Progenitor cell of endocrine pancreas (in vitro differentiated cells): ENCODE measurements around the gene TMOD2. TPM values are rescaled to one million over a fixed set of nuclear protein-coding genes. Genes with fewer than 3 reads are reported as not detected.
A peak's percentile ranks its signal among the peaks of the same experiment; 100 is the strongest.

ENCODE experiments used
- DNase-seq: peaks from one replicate; pipeline ENCODE4 v3.0.0; 2021; ENCODE audit warnings: low spot score; ENCODE audit not compliant: unreplicated experiment
- H3K27ac Mint-ChIP-seq: 2 replicates; pipeline ENCODE4 v1.8.0; 2021; ENCODE audit warnings: mild to moderate bottlenecking, moderate library complexity, mixed read lengths
- H3K27me3 Mint-ChIP-seq: 2 replicates; pipeline ENCODE4 v1.8.0; 2021; ENCODE audit warnings: mixed read lengths
- H3K36me3 Mint-ChIP-seq: 2 replicates; pipeline ENCODE4 v1.8.0; 2022; ENCODE audit warnings: mixed read lengths; ENCODE audit not compliant: insufficient read depth
- H3K4me1 Mint-ChIP-seq: 2 replicates; pipeline ENCODE4 v1.8.0; 2021; ENCODE audit warnings: low read depth, mixed read lengths
- H3K4me3 Mint-ChIP-seq: 2 replicates; pipeline ENCODE4 v1.8.0; 2021; ENCODE audit warnings: low read depth, mild to moderate bottlenecking, moderate library complexity, mixed read lengths
- H3K9me3 Mint-ChIP-seq: 2 replicates; pipeline ENCODE4 v1.8.0; 2021; ENCODE audit warnings: low read depth, mixed read lengths
- CTCF ChIP-seq: fragments of 200-600 bp; sonication (generic); IDR thresholded peaks from one replicate; pipeline ENCODE4 v1.5.0; 2021; ENCODE audit warnings: antibody characterized with exemption, mild to moderate bottlenecking; ENCODE audit not compliant: unreplicated experiment
- long read RNA-seq: library from polyadenylated mRNA; unstranded; transcript quantifications from one replicate; pipeline ENCODE4 v2.0.0, GENCODE V29; 2020
- total RNA-seq: library from RNA; stranded (reverse); gene quantifications from 2 replicates; pipeline ENCODE4 v1.2.1, GENCODE V29; 2021

Gene TMOD2
- 7.4 and 8.1 TPM in 2 replicates for total RNA-seq
- long read RNA-seq, partial matches to known transcripts: 2 of 4 reads
- long read RNA-seq, other reads (novel, unspliced or antisense): 2 of 4 reads

GRCh38 chr15:51750792-51751696 lies at the start of gene TMOD2:
TMOD2 (plus strand) TSS chr15:51751597; CDS start chr15:51766442, 14,845 bp downstream.
- Mint-ChIP-seq H3K27ac (no peak within 1 kb of the TSS), H3K4me3 (peak within 1 kb of the TSS; percentile 85), H3K36me3 (no peaks in the 10 kb centered on the region), H3K9me3 (no peaks in the 10 kb centered on the region), H3K4me1 (peaks cover 4% of the 10 kb centered on the region), H3K27me3 (peaks cover 76% of the 10 kb centered on the region)
- TF ChIP-seq CTCF: no peak
- DNase-seq: peak; percentile 30

GRCh38 chr15:51702710-51703109 lies 48.7 kb upstream of the TMOD2 start:
- Mint-ChIP-seq H3K27me3 (no peaks in the 10 kb centered on the region), H3K9me3 (no peaks in the 10 kb centered on the region), H3K36me3 (no peaks in the 10 kb centered on the region), H3K4me1 (peaks cover 3% of the 10 kb centered on the region), H3K27ac (no peak overlapping the region), H3K4me3 (no peak overlapping the region)
- no peak for DNase-seq
- TF ChIP-seq CTCF: no peak

- no peak overlapping the region for H3K27ac Mint-ChIP-seq
- H3K4me1 Mint-ChIP-seq: peaks cover 10% of the 10 kb centered on the region
- TF ChIP-seq CTCF: no peak
- H3K27me3 Mint-ChIP-seq: no peaks in the 10 kb centered on the region
- no peaks in the 10 kb centered on the region for H3K9me3 Mint-ChIP-seq
- no peak for DNase-seq
- H3K36me3 Mint-ChIP-seq: no peaks in the 10 kb centered on the region
- no peak overlapping the region for H3K4me3 Mint-ChIP-seq
Observed at GRCh38 chr15:51706291-51706690, 45.1 kb upstream of the TMOD2 start.

GRCh38 chr15:51706926-51707608 lies 44.3 kb upstream of the TMOD2 start:
- no peak for TF ChIP-seq CTCF
- H3K9me3 Mint-ChIP-seq: no peaks in the 10 kb centered on the region
- no peak overlapping the region for H3K4me3 Mint-ChIP-seq
- H3K27me3 Mint-ChIP-seq: no peaks in the 10 kb centered on the region
- DNase-seq: no peak
- peaks cover 10% of the 10 kb centered on the region for H3K4me1 Mint-ChIP-seq
- H3K36me3 Mint-ChIP-seq: no peaks in the 10 kb centered on the region
- H3K27ac Mint-ChIP-seq: peak overlapping the region; percentile 78

- DNase-seq: no peak
- Mint-ChIP-seq H3K4me3 (no peak overlapping the region), H3K36me3 (no peaks in the 10 kb centered on the region), H3K27ac (peak overlapping the region; percentile 78), H3K27me3 (no peaks in the 10 kb centered on the region), H3K9me3 (no peaks in the 10 kb centered on the region), H3K4me1 (peaks cover 10% of the 10 kb centered on the region)
- TF ChIP-seq CTCF: no peak
Observed at GRCh38 chr15:51708013-51708412, 43.4 kb upstream of the TMOD2 start.
